NCI-H460 (cell line): ENCODE results near the gene TEDC1. TPM values are rescaled to one million over a fixed set of nuclear protein-coding genes. Genes with fewer than 3 reads are reported as not detected.
A peak's percentile ranks its signal among the peaks of the same experiment; 100 is the strongest.

ENCODE experiments used
- DNase-seq: peaks from one replicate; pipeline ENCODE4 v3.0.0-alpha.2; 2016; ENCODE audit warnings: low read depth; ENCODE audit errors: extremely low read depth
- total RNA-seq: library from RNA; depleted of rRNA; stranded (reverse); fragments of >200 nt; shearing (Covaris generic); gene quantifications from 2 replicates; pipeline ENCODE4 v1.2.3, GENCODE V29; 2014

Gene TEDC1
- total RNA-seq, 1 experiment from 2014 or later: 23.1 TPM

DNA sequence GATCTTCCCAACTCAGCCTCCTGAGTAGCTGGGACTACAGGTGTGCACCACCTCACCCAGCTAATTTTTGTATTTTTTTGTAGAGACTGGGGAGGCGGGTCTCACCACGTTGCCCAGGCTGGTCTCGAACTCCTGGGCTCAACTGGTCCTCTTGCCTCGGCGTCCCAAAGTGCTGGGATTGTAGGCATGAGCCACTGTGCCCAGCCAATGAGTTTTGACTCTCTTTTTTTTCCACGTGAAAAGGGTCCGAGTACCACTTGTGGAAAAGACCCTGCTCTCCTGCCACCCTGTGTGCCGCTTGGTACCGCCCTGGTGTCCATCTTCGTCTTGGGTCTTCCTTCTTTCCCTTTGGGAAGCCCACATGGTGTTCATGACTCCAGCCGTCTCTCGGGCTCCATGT, 17.6 kb downstream of the TEDC1 start:
- no peak for DNase-seq

DNA sequence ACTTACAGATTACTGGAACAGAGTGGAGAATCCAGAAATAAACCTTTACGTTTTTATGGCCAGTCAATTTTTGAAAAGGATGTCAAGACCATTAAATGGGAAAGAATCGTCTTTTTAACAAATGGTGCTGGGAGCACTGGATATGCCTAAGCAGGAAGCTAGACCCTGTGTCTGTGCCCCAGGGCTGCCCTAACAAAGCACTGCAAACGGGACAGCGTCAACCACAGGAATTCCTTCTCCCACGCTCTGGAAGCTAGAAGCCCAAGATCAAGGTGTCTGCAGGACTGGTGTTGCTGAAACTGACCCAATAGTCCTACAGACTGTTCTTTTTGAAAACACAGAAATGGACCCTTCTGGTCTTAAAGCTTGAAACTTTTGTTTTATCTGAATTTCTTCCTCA, 26.1 kb downstream of the TEDC1 start:
- DNase-seq: no peak

DNA sequence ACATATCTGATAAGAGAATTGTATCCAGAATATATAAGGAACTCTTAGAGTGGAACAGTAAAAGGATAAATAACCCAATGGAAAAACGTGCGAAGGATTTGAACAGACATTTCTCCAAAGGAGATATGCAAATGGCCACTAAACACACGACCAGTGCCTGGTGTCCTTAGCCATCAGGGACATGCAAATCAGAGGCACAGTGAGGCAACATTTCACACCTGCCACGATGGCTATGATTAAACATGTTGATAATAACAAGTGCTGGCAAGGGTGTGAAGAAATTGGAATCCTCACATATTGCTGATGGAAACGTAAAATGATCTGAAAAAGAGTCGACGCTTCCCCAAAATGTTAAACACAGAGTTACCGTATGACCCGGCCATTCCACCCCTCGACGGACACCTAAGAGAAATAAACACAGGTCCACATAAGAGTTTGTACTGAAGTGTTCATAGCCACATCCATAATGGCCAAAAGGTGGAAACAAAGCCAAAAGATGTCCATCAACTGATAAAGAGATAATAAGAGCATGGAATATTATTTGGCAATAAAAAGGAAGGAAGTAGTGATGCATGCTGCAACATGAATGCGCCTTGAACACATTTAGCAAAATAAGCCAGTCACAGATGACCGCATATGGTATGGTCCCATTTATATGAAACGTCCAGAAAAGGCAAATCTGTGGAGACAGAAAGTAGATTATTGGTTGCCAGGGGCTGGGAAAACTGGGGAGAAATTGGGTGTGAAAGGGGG, 29.1 kb downstream of the TEDC1 start:
- DNase-seq: no peak

DNA sequence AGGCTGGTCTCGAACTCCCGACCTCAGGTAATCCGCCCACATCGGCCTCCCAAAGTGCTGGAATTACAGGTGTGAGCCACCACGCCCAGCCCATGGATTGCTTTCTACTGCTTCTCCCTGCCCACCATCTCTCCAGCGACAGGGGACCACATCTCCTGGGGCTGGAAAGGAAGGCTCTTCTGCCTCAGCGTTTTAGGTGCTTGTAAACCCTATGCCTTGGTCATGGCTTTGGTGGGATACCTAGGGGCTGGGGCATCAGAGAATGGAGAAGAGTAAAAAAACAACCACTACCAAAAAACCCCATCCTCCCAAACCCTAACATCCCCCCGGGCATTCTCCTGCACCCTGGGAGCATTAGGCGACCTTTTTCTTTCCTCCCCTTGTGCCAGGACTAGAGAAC, 34.3 kb downstream of the TEDC1 start:
- DNase-seq: no peak

DNA sequence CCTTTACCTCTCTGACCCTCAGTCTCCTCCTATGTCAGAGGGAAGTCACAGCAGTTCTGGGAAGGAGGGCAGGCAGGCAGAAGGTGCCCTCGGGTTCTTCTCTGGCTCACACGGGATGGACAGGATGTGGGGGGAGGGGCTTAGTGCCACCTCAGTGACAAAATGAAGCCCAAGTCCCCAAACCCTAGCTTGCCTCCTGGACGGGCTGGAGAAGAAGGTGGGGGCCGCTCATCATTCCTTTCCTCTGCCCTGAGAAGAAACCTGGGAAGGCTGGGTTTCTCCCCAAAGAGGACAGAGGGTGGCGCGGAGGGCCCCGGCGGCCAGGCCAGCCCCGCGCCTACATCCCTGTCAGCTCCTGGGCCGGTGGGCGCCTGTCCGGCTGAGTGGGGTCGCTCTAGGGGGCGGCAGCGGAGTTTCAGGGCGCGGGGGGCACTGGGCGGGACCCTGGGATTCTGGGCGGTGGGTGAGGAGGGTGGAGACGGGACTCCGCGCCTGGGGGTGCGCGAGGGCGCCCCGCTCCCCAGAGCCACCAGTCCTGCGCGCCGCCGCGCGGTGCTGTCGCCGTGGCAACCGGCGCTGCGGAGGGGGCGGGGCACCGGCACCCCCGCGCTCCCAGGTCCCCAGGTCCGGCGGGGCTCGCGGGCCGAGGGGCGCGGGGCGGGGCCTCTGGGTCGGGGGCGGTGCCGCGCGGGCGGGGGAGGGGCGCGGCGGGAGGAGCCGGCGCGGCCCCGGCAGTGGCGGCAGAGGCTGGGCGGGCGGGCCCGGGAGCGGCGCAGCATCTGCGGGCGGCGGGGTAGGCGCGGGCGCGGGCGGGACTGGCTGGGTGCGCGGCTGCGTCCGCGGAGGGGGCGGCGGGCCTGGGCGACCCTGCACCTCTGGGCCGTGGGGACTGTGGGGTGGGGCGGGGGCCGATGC, 35.1 kb downstream of the TEDC1 start, which contains the start of gene TMEM121:
TMEM121 (plus strand) TSS at position 723 of the 915 bp plus-strand sequence. CDS start 2,252 bp downstream, outside the sequence.
- no peak for DNase-seq

DNA sequence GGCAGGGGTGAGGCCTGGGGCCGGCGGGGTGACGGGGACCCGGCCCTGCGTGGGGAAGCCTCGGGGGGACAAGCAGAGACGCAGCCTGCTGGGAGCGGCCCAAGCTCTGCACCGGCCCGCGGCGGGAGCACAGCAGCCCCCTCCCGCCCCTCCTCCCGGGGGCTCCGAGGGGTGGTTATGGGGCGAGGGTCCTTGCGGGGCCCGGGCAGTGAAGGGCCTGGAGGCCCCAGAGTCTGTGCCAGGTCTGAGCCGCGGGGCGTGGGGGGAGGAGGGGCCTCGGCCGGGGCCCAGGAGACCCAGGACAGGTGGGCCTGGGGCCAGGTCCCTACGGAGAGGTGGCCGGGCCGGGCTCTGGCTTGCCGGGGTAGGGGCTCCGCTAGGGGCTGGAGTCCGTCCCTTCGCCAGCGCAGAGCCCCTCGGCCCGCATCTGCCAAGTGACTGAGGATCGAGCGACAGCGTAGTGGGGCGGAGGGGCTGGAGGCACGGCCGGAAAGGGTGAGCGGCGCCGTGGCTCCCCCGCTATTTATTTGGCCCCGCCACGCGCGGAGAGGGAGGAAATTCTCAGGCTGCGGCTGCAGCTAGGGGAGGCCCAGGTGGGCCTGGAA, 35.8 kb downstream of the TEDC1 start:
- DNase-seq: no peak

GRCh38 chr14:105527381-105527825, 36.4 kb downstream of the TEDC1 start:
- no peak for DNase-seq

DNA sequence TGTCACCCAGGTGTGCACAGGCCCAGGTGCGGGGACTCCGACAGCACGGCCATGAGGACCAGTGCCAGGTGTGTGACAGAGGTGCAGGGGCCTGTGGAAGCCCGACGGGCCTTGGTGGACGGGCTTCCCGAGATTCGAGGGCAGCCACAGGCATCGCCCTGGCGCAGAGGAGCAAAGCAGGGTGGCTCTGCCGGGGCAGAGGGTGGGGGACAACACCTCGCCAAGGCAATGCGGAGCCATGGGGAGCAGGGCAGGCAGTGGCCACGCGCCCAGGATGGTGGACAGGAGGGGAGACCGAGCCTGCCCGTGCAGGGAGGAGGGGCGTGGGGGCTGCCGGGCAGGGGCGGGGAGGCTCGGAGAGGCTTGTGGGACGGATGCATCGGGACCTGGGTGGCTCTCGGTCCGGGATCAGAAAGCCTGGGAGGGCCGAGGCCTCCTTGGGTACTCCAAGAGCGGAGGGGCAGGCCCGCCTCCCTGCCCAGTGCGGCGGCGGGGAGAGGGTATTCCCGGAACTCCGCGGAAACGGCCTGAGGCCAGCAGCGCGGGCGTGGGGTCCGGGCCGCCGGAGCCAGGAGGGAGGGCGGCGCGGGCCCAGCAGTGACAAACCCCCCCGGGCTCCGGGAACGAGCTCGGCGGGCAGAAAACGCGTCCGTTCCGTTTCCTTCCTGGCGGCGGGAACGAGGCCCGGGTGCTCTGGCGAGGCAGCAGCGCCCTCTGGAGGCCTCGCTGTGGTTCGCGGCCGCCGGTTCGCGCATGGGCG, 37.0 kb downstream of the TEDC1 start:
- DNase-seq: peak; percentile 69

DNA sequence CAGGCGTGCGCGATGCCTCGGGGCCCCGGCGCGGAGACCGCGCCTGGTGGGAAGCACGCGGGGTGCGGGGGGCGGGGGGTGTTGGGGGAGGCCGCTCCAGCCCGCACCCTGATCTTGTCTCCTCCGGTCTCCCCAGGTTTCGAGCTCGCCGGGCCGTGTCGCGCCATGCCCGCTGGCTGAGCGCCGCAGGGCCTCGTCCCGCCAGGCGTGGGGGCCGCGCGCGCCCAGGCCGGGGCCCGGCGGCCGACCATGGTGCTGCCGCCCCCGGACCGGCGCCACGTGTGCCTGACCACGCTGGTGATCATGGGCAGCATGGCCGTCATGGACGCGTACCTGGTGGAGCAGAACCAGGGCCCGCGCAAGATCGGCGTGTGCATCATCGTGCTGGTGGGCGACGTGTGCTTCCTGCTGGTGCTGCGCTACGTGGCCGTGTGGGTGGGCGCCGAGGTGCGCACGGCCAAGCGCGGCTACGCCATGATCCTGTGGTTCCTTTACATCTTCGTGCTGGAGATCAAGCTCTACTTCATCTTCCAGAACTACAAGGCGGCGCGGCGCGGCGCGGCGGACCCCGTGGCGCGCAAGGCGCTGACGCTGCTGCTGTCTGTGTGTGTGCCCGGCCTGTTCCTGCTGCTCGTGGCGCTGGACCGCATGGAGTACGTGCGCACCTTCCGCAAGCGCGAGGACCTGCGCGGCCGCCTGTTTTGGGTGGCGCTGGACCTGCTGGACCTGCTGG, 37.7 kb downstream of the TEDC1 start:
- no peak for DNase-seq

- no peak for DNase-seq
Observed at GRCh38 chr14:105529319-105529568, 38.2 kb downstream of the TEDC1 start.

- DNase-seq: no peak
Observed at GRCh38 chr14:105529569-105530284, 38.7 kb downstream of the TEDC1 start.

GRCh38 chr14:105530285-105531087, 39.4 kb downstream of the TEDC1 start:
- no peak for DNase-seq

DNA sequence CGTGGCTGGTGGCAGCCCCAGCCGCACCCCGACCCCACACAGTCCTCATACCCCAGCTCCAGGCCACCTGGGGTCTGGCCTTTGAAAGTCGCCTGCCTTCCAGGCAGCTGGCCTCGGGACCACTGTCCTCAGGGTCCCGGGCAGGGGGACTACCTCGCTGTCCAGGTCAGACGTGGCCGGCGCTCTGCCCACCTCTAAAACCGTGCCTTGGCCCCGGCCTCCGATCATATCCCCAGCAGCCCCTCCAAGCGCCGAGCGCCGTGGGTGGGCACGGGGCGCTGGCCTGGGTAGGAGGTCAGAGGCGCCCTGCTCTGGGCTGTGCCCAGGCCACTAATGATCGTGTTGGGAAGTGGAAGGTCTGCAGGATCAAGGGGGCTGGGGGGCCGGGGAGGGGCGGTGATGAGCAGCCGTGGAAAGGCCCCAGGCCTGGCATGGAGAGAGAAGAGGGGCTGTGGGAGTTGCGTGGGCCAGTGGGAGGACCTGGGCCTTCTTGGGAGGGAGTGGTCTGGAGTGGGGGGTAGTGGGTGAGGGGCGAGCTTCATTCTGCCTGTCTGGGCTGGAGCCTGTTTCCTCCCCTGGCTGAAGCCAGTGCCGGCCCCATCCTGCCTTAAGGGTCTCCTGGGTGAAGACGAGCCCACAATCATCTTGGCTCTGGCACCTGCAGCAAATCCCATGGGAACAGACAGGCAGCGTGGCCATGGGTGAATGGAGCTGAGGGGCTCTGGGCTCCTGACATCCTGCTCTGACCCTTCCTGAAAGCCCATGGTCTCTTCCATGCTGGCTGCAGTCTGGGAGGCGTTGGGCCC, 40.2 kb downstream of the TEDC1 start:
- DNase-seq: no peak

DNA sequence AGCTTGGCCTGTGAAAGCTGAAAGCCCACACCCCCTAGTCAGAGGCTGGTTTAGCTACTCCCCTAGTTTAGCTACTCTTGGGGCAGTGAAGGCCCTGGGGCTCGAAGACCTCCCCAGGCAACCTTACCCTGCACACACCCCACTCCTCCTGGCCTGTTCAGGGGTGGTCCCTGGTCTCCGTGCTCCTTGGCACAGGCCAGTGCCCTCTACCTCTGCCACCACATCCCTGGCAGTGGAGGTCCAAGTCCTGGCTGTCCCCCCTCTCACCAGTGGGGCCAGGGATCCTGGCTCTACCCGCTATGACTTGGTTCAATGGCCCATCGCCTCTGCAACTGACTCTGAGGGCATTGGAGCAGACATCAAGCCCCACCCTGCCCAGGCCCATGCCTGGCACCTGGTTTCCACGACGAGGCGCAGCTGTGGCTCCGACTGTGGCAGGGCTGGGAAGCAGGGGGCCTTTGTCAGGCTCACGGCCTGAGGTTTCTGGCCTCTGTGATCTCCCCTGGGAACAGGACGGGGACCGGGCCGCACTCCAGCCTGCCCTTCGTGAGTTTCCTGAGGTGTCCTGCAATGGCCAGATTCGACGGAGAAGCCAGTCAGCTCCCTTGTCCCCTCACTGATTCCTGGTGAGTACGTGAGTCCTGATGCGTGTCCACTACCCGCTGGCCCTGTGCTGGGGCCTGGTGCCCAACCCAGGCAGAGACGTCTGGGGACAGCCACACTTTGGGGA, 41.0 kb downstream of the TEDC1 start:
- no peak for DNase-seq

- DNase-seq: no peak
Observed at GRCh38 chr14:105532735-105533141, 41.7 kb downstream of the TEDC1 start.

GRCh38 chr14:105533391-105533790, 42.3 kb downstream of the TEDC1 start:
- no peak for DNase-seq
